Left ventricle myocardium inferior (tissue), 1 donor: ENCODE measurements around the gene DRD3. TPM values are rescaled to one million over a fixed set of nuclear protein-coding genes. Genes with fewer than 3 reads are reported as not detected.

Source experiments
- DNase-seq: peaks from one replicate; pipeline ENCODE4 v3.0.0-alpha.2; 2020
- H3K27ac ChIP-seq: fragments of 200-600 bp; replicated peaks from 2 replicates; pipeline ENCODE4 v1.8.0; 2021
- H3K27me3 ChIP-seq: fragments of 200-600 bp; 2 replicates; pipeline ENCODE4 v1.8.0; 2021; ENCODE audit warnings: low read depth
- H3K36me3 ChIP-seq: fragments of 200-600 bp; 2 replicates; pipeline ENCODE4 v1.8.0; 2021
- H3K4me1 ChIP-seq: fragments of 200-600 bp; 2 replicates; pipeline ENCODE4 v1.8.0; 2021
- H3K4me3 ChIP-seq: fragments of 200-600 bp; 2 replicates; pipeline ENCODE4 v1.8.0; 2021; ENCODE audit warnings: mild to moderate bottlenecking, moderate library complexity
- H3K9me3 ChIP-seq: fragments of 200-600 bp; replicated peaks from 2 replicates; pipeline ENCODE4 v1.8.0; 2021
- CTCF ChIP-seq: fragments of 200-600 bp; IDR thresholded peaks from 2 replicates; pipeline ENCODE4 v1.8.0; 2021; ENCODE audit warnings: antibody characterized with exemption, mild to moderate bottlenecking, borderline replicate concordance
- intact Hi-C: fragments of 100-400 bp; cut with micrococcal nuclease; formaldehyde crosslinking; loops from one replicate; pipeline ENCODE4 v1.11.0; 2022
- total RNA-seq: library from RNA; stranded (reverse); fragmentation: NEBNext Ultra II Directional; extraction: Animal tissue kit (Norgen Biotek cat#: 25700); gene quantifications from one replicate; pipeline ENCODE4 v1.2.1, GENCODE V29; 2021
- donor health status: DM: no; HTN: yes; CAD: no; lungs with severe emphysema.

DRD3 gene
- total RNA-seq, 1 donor from 2014 or later, result not detected

- H3K4me1 ChIP-seq, result peaks cover 18% of the 10 kb centered on the region
- DNase-seq, result no peak
- peaks cover 5% of the 10 kb centered on the region for H3K36me3 ChIP-seq
- H3K27me3 ChIP-seq, result no peaks in the 10 kb centered on the region
- no peaks in the 10 kb centered on the region for H3K9me3 ChIP-seq
- intact Hi-C loops, result no loop called here
- TF ChIP-seq CTCF, result no peak
- H3K4me3 ChIP-seq, result peak overlapping the region; percentile 30
- H3K27ac ChIP-seq, result peak overlapping the region; percentile 66
Observed at GRCh38 chr3:114092151-114093015, 86.5 kb downstream of the DRD3 start.

- no peak for TF ChIP-seq CTCF
- Histone ChIP-seq H3K27ac (no peak overlapping the region), H3K4me3 (no peak overlapping the region), H3K36me3 (peaks cover 32% of the 10 kb centered on the region), H3K4me1 (peaks cover 18% of the 10 kb centered on the region), H3K27me3 (no peaks in the 10 kb centered on the region), H3K9me3 (no peaks in the 10 kb centered on the region)
- no peak for DNase-seq
- intact Hi-C loops, result no loop called here
Observed at GRCh38 chr3:114089675-114090074, 89.2 kb downstream of the DRD3 start.

- intact Hi-C loops, result no loop called here
- DNase-seq, result no peak
- peaks cover 59% of the 10 kb centered on the region for H3K36me3 ChIP-seq
- no peak overlapping the region for H3K4me3 ChIP-seq
- no peak overlapping the region for H3K27ac ChIP-seq
- no peaks in the 10 kb centered on the region for H3K27me3 ChIP-seq
- no peak for TF ChIP-seq CTCF
- no peaks in the 10 kb centered on the region for H3K9me3 ChIP-seq
- no peaks in the 10 kb centered on the region for H3K4me1 ChIP-seq
Observed at GRCh38 chr3:114086356-114086755, 92.5 kb downstream of the DRD3 start.

GRCh38 chr3:114083112-114083511 is 95.7 kb downstream of the DRD3 start:
- no peaks in the 10 kb centered on the region for H3K27me3 ChIP-seq
- no peak for DNase-seq
- H3K27ac ChIP-seq, result no peak overlapping the region
- no peak for TF ChIP-seq CTCF
- H3K36me3 ChIP-seq, result peaks cover 85% of the 10 kb centered on the region
- H3K4me3 ChIP-seq, result no peak overlapping the region
- intact Hi-C loops, result no loop called here
- peaks cover 6% of the 10 kb centered on the region for H3K4me1 ChIP-seq
- no peaks in the 10 kb centered on the region for H3K9me3 ChIP-seq

- Histone ChIP-seq H3K9me3 (no peaks in the 10 kb centered on the region), H3K4me3 (no peak overlapping the region), H3K27me3 (no peaks in the 10 kb centered on the region), H3K4me1 (peaks cover 6% of the 10 kb centered on the region), H3K27ac (no peak overlapping the region), H3K36me3 (peaks cover 87% of the 10 kb centered on the region)
- DNase-seq, result no peak
- intact Hi-C loops, result no loop called here
- no peak for TF ChIP-seq CTCF
Observed at GRCh38 chr3:114081037-114081436, 97.8 kb downstream of the DRD3 start.
